DMS114 treated with DMSO at 0.1 percent for 48 hours (cell line): ENCODE measurements around the gene DDRGK1.
A peak's percentile ranks its signal among the peaks of the same experiment; 100 is the strongest.

ENCODE experiments used
- DNase-seq: peaks from one replicate; lab custom pipeline; 2025; ENCODE audit not compliant: unreplicated experiment; lab: John Stamatoyannopoulos, UW

The DDRGK1 gene

GRCh38 chr20:3204124-3204794 is at the start of gene DDRGK1:
DDRGK1 (minus strand) TSS chr20:3204682; CDS start chr20:3204627, 55 bp downstream.
- DNase-seq = peak; percentile 73

- DNase-seq = no peak
Observed at GRCh38 chr20:3251806-3252205, 47.3 kb upstream of the DDRGK1 start.

DNA sequence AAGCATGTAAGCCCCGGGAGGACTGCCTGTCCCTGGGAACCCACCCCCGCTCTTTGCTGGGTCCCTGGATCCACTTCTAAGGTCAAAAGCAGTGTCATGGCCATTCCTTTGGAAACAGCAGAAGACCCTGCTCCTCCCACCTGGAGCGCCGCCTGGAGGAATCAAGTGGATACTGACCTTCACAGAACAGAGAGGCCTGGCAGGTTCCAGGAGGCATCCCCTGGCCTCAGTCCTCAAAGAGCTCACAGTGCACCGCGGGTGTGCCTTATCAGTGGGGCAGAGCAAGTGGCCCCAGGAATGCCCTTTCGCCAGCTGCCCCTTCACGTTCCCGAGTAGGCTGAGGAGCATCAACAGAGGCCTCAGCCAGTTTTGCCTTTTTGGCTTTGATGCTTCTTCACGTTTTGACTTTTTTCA is 45.6 kb upstream of the DDRGK1 start:
- no peak for DNase-seq

- DNase-seq = no peak
Observed at GRCh38 chr20:3248993-3249347, 44.5 kb upstream of the DDRGK1 start.

- no peak for DNase-seq
Observed at GRCh38 chr20:3248167-3248992, 43.9 kb upstream of the DDRGK1 start.

DNA sequence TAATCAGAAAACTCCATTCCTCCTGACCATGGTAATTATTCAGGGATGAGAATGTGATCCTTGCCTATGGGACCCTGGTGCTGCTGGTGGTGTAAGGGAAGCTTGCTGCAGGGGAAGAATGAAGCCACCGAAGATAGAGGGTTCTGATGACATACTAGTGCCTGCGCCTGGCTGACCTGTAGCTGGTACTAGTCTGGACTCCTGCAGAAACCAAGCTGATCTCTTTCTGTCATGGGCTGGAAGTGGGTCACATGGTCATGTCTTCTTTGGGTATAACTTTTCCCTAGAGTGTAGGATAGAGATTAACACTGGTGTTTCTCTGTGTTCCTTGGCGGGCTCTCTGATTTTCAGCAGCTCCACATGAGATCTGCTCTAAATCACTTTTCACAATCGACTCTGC is 43.2 kb upstream of the DDRGK1 start:
- DNase-seq = no peak

GRCh38 chr20:3246682-3247081 is 42.2 kb upstream of the DDRGK1 start:
- DNase-seq = no peak

DNA sequence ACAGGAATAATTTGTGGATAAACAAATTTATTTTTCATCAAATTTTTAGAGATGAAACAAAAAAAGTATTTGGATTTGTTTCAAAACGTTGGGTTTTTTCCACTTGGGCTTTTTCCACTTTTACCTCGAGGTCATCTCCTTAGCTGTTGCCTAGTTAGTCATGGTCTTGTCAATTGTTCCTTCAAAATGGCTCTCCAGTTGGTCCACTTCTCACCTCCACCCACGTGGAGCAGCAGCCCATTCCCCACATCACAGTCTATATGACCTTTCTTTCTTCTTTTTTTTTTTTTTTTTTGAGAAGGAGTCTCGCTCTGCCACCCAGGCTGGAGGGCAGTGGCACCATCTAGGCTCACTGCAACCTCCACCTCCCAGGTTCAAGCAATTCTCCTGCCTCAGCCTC is 41.2 kb upstream of the DDRGK1 start:
- DNase-seq = no peak

DNA sequence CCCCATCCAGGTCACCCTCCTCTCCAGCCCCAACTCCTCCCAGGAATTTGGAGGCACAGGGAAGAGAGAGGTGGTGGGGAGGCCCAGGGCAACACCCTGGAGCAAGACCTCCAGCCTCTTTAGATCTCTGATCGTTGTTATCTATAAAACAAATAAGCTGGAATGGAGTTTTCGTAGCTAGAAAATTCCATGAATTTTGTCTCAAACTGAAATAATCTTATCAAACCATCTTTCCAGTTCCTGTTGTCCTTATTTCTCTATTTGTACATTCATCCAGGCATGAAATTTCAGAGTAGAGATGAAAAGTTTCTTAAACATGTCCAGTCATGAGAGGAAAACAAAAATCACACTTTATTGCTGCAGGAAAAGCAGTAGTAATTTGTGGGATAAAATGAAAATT is 40.7 kb upstream of the DDRGK1 start:
- DNase-seq = no peak

DNA sequence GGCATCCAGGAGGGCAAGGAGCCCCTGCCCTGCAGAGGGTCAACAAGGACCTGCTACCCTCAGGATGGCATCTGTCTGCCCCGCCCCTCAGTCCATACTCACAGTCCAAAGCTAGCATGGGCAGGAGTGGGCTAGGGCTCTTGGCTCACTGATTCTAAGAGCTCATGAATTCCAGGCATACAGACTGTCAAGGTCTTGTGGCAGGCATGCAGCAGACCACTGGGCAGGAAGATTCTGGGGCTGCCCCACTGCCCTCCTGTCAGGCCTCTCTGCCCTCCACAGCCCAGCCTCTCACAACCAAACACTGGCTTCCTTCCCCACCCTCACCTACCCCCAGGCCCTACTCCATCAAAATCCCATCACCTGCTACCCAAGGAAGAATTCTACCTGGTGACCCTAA is 40.1 kb upstream of the DDRGK1 start:
- no peak for DNase-seq

DNA sequence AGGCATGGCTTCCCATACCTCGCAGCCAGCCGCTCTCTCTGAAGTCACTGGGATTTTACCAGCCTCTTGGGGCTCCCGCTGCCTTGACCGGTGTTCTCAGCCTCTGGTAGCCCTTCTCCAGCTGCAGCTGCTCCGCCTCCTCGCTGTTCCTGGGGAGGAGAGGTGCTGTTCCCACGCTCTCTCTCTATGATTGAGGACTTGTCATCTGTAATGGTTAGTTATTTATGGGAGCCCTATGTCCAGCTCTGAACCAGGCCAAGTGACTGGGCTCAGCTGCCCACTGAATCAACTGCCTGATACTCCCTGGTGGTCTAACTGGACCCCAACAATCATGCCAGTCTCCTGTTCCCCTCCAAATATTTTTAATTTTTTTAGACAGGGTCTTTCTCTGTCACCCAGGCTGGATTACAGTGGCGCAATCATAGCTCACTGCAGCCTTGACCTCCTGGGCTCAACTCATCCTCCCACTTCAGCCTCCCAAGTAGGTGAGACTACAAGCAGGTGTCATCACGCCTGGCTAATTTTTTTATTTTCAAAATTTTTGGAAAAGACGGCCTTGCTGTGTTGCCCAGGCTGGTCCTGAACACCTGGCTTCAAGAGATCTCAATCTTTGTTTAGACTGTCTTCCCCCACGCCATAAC is 39.4 kb upstream of the DDRGK1 start:
- DNase-seq = no peak

GRCh38 chr20:3242172-3242692 is 37.8 kb upstream of the DDRGK1 start:
- no peak for DNase-seq

DNA sequence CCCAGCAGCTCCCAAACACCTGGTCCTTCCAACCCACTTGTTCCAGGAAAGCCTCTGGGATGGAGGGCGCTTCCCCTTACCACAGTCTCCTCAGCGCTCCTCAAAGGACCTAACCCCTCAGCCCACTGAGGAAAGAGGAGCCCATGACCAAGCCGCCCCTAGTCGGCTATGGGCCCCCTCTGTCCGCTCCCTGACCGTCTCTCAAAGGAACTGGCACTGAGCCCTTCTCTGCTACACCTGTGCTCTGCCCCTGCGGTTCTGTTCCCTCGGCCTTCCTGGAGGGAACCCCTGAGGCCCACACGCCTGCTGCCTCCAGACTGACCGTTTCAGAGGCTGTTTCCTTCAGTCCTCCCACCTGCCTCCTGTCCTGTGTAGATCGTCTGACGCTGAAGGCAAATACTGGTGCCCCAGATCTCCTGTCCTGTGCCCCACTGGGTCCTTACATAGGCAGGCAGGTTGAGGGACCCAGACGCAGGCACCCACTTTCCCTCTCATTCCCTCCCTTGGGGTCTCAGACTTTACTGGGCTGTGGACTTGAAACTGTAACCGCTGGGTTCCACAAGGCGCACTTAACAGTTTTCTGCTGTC is 36.4 kb upstream of the DDRGK1 start:
- no peak for DNase-seq

DNA sequence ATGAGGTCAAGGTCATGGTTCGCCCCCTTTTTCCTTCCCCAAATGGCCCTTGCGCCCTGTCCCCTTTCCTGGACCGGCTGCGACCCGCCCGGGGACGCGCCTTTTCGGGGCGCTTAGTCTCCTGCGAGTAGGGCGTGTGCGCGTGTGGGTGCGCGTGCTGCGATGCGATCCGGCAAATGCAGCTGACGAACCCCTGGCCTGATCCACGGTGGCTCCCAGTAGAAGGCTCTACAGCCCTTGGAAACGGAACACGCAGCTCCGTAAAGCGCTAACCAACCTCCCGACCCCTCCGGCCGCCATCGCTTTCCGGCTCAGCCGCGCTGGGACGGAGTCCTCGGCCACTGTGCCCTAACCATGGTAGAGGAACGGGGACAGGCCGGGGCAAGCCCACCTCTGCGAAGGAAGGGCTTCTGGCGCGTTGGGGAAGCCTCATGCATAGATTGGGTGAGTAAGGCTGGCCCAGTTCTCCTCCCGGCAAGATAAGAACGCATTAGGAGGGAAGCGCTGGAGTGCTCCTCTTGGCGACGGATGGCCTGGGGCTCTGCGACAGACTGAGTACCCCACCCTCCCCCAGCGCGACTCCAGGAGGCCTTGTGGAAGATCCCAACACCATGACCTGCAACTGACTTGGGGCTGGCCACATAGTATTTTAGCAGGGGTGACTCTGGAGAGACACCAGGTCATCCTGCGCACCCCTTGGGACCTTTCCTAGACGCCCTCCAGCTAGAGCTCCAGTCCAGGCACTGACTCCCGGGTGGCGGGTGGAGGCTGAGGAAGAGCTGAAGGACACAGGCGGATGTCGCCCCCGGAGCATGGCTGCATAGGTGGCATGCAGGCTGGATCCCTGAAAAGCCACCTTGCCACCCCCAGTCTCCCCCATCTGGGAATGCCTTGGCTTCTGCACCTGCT is 35.6 kb upstream of the DDRGK1 start:
- no peak for DNase-seq

DNA sequence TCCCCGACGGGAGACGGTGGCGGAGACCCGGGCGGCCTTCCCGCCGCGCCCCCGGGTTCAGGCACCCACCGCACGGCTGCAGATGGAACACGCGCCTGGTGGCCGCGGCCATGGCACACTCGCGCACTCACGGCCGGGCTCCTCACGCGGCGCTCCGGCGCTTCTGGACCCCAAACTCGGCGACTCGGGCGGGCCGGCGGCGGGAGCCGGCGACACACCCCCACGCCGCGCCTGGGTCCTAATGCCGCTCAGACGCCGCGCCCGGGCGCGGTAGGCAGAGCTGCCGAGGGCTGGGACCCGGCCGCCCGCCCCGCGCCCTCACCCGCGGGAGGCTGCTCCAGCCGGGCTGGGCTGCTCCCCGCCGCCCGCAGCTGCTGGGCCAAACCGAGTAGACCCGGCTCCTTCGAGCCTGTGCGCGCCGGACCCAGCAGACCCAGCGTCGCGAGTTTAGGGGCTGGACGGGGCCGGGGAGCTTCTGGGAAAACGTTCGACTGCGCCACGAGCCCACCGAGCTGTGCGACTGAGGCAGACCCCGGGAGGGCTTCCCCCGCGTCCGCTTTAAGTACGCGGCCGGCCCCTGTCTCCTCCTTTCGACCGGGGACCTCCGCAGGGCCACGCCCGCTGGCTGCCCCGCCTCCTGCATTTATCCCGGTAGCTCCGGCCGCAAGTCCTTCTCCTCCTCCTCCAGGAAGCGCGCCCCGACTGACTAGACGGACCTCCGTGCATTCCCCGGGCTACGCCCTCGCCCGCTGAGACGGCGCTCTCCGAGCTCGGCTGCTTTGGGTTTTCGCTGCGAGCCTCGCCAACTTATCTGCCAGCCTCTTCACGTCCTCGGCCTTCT is 34.8 kb upstream of the DDRGK1 start, which contains the start of gene SLC4A11:
SLC4A11 (minus strand) TSS at position 165 of the 841 bp plus-strand sequence; CDS start at position 112, 53 bp downstream.
- peak; percentile 18 for DNase-seq

- no peak for DNase-seq
Observed at GRCh38 chr20:3238616-3239025, 34.1 kb upstream of the DDRGK1 start.

DNA sequence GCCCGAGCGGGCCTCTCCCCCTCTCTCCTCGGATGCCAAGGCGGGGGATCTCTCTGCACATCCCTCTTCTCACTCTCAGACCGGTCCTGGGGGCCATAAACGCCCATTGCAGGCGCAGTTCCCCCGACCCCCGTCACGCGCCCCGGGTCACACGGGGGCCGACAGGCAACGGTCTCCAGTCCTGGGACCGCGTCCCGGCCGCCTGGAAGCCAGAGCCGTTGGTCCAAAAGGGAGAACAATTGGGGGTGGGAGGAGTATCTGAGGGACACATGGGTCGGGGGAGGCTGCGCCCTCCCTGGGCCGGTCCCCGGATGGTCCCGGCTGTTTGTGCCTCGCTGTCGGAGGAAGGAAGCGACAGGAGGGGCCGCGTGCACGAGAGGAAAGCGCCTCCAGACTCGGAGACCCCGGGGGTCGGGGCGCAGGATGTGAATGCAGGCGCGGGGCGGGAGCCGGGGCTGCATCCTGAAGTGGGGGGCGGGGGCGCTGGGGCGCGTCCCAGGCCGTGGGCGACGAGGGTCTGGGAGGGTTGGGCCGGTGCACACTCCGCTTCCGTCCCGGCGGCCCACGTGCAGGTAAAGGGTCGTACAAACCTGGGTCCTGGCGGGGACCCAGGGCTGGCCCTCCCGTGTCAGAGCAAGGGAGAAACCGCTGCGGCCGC is 33.6 kb upstream of the DDRGK1 start:
- no peak for DNase-seq

- DNase-seq = no peak
Observed at GRCh38 chr20:3237011-3237957, 32.8 kb upstream of the DDRGK1 start.
